ENCODE data around the gene HOXD11.

The HOXD11 gene

GRCh38 chr2:176151442-176152287 lies 44.6 kb downstream of the HOXD11 start, which contains the start of gene HOXD4:
TSS of gene HOXD4 (plus strand) at chr2:176151550. CDS start at chr2:176151634, 84 bp downstream.
- DNase-seq = no peak

- no peak for DNase-seq
Measured at GRCh38 chr2:176152350-176153181, 45.5 kb downstream of the HOXD11 start.

GRCh38 chr2:176154576-176155252 lies 47.6 kb downstream of the HOXD11 start:
- no peak for DNase-seq

GRCh38 chr2:176155356-176156044 lies 48.4 kb downstream of the HOXD11 start:
- DNase-seq = no peak

- no peak for DNase-seq
Measured at GRCh38 chr2:176156301-176156806, 49.3 kb downstream of the HOXD11 start.

GRCh38 chr2:176156807-176157498 lies 49.9 kb downstream of the HOXD11 start, which contains the start of gene HOXD3:
TSS of gene HOXD3 (plus strand) at chr2:176157307. CDS start at chr2:176169115, 11,808 bp downstream.
- no peak for DNase-seq

GRCh38 chr2:176157499-176158185 lies 50.6 kb downstream of the HOXD11 start:
- DNase-seq = no peak

- no peak for DNase-seq
Measured at GRCh38 chr2:176158186-176158591, 51.1 kb downstream of the HOXD11 start.

- no peak for DNase-seq
Measured at GRCh38 chr2:176158855-176159662, 52.0 kb downstream of the HOXD11 start.
